ENCODE measurements around the gene DPH5. TPM values are rescaled to one million over a fixed set of nuclear protein-coding genes. Genes with fewer than 3 reads are reported as not detected.
"Not testable (repeated sequence)": the region's sequence is repeated elsewhere in the genome, so short reads cannot be mapped to it uniquely, and the experiment has no call there.

The DPH5 gene
- total RNA-seq, 1 experiment from 2014 or later, result 23.8 TPM

DNA sequence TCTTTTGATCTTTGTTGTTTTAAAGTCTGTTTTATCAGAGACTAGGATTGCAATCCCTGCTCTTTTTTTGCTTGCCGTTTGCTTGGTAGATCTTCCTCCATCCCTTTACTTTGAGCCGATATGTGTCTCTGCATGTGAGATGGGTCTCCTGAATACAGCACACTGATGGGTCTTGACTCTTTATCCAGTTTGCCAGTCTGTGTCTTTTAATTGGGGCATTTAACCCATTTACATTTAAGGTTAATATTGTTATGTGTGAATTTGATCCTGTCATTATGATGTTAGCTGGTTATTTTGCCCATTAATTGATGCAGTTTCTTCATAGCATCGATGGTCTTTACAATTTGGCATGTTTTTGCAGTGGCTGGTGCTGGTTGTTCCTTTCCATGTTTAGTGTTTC is 77.8 kb downstream of the DPH5 start:
- POLR2A ChIA-PET; H3K9me3 Mint-ChIP-seq (ENCODE audit: unreplicated experiment); intact Hi-C loops (cut with micrococcal nuclease; ENCODE audit: unreplicated experiment); H3K4me3 Mint-ChIP-seq (ENCODE audit: unreplicated experiment); BruUV-seq (replicated peaks); H3K4me1 Mint-ChIP-seq (ENCODE audit: low read depth, unreplicated experiment); H3K9me3 ChIP-seq; H3K27ac Mint-ChIP-seq (ENCODE audit: unreplicated experiment); H3K36me3 Mint-ChIP-seq (ENCODE audit: insufficient read depth, unreplicated experiment); H3K36me3 ChIP-seq (ENCODE audit: control insufficient read depth, insufficient read depth, low read length); DNase-seq; H3K4me3 ChIP-seq (ENCODE audit: low read depth, low read length); H3K4me1 ChIP-seq; CTCF ChIA-PET; H3K27me3 Mint-ChIP-seq (ENCODE audit: insufficient read depth, unreplicated experiment); H3K27me3 ChIP-seq (replicated peaks; ENCODE audit: control insufficient read depth, insufficient read depth, low read length): not testable (repeated sequence)

DNA sequence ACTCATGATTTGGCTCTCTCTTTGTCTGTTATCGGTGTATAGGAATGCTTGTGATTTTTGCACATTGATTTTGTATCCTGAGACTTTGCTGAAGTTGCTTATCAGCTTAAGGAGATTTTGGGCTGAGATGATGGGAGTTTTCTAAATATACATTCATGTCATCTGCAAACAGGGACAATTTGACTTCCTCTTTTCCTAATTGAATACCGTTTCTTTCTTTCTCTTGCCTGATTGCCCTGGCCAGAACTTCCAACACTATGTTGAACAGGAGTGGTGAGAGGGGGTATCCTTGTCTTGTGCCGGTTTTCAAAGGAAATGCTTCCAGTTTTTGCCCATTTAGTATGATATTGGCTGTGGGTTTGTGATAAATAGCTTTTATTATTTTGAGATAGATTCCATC is 79.5 kb downstream of the DPH5 start:
- H3K27me3 ChIP-seq (replicated peaks; ENCODE audit: control insufficient read depth, insufficient read depth, low read length); H3K36me3 ChIP-seq (ENCODE audit: control insufficient read depth, insufficient read depth, low read length); H3K4me3 Mint-ChIP-seq (ENCODE audit: unreplicated experiment); H3K9me3 ChIP-seq; H3K4me1 Mint-ChIP-seq (ENCODE audit: low read depth, unreplicated experiment); H3K4me3 ChIP-seq (ENCODE audit: low read depth, low read length); H3K27me3 Mint-ChIP-seq (ENCODE audit: insufficient read depth, unreplicated experiment); DNase-seq; POLR2A ChIA-PET; CTCF ChIA-PET; BruUV-seq (replicated peaks); H3K9me3 Mint-ChIP-seq (ENCODE audit: unreplicated experiment); H3K4me1 ChIP-seq; intact Hi-C loops (cut with micrococcal nuclease; ENCODE audit: unreplicated experiment); H3K36me3 Mint-ChIP-seq (ENCODE audit: insufficient read depth, unreplicated experiment); H3K27ac Mint-ChIP-seq (ENCODE audit: unreplicated experiment): not testable (repeated sequence)

- intact Hi-C loops (cut with micrococcal nuclease; ENCODE audit: unreplicated experiment), result no loop called here
- Mint-ChIP-seq H3K36me3 (ENCODE audit: insufficient read depth, unreplicated experiment) (peaks cover 11% of the 10 kb centered on the region), H3K4me1 (ENCODE audit: low read depth, unreplicated experiment) (peaks cover 2% of the 10 kb centered on the region), H3K27ac (ENCODE audit: unreplicated experiment) (no peak overlapping the region), H3K9me3 (ENCODE audit: unreplicated experiment) (no peaks in the 10 kb centered on the region), H3K27me3 (ENCODE audit: insufficient read depth, unreplicated experiment) (no peaks in the 10 kb centered on the region), H3K4me3 (ENCODE audit: unreplicated experiment) (no peak overlapping the region)
- no TSS peak for BruUV-seq (replicated peaks)
- ChIA-PET POLR2A (no interaction called here), CTCF (no interaction called here)
- Histone ChIP-seq H3K27me3 (replicated peaks; ENCODE audit: control insufficient read depth, insufficient read depth, low read length) (no peaks in the 10 kb centered on the region), H3K36me3 (ENCODE audit: control insufficient read depth, insufficient read depth, low read length) (no peaks in the 10 kb centered on the region), H3K4me1 (no peaks in the 10 kb centered on the region), H3K4me3 (ENCODE audit: low read depth, low read length) (no peak overlapping the region), H3K9me3 (no peaks in the 10 kb centered on the region)
- no peak for TF ChIP-seq CTCF (IDR thresholded peaks at IDR 0.05; ENCODE audit: insufficient read depth in 1 of 2, low read depth in 1 of 2, low read length in 1 of 2, severe bottlenecking in 1 of 2, unreplicated experiment in 1 of 2)
- no peak for DNase-seq
These were observed 82.1 kb downstream of the DPH5 start for GRCh38 chr1:100943533-100943932.

- Mint-ChIP-seq H3K27ac (ENCODE audit: unreplicated experiment) (no peak overlapping the region), H3K4me1 (ENCODE audit: low read depth, unreplicated experiment) (no peaks in the 10 kb centered on the region), H3K36me3 (ENCODE audit: insufficient read depth, unreplicated experiment) (peaks cover 11% of the 10 kb centered on the region), H3K4me3 (ENCODE audit: unreplicated experiment) (no peak overlapping the region), H3K27me3 (ENCODE audit: insufficient read depth, unreplicated experiment) (no peaks in the 10 kb centered on the region), H3K9me3 (ENCODE audit: unreplicated experiment) (no peaks in the 10 kb centered on the region)
- BruUV-seq (replicated peaks), result no TSS peak
- DNase-seq, result no peak
- POLR2A ChIA-PET, result no interaction called here
- no peaks in the 10 kb centered on the region for H3K4me1 ChIP-seq
- no peaks in the 10 kb centered on the region for H3K9me3 ChIP-seq
- CTCF ChIA-PET, result no interaction called here
- no peak overlapping the region for H3K4me3 ChIP-seq (ENCODE audit: low read depth, low read length)
- no peaks in the 10 kb centered on the region for H3K36me3 ChIP-seq (ENCODE audit: control insufficient read depth, insufficient read depth, low read length)
- no peaks in the 10 kb centered on the region for H3K27me3 ChIP-seq (replicated peaks; ENCODE audit: control insufficient read depth, insufficient read depth, low read length)
- intact Hi-C loops (cut with micrococcal nuclease; ENCODE audit: unreplicated experiment), result no loop called here
- TF ChIP-seq CTCF (IDR thresholded peaks at IDR 0.05; ENCODE audit: insufficient read depth in 1 of 2, low read depth in 1 of 2, low read length in 1 of 2, severe bottlenecking in 1 of 2, unreplicated experiment in 1 of 2), result no peak
These were observed 83.1 kb downstream of the DPH5 start for GRCh38 chr1:100942304-100943046.

Data from Caco-2 (cell line).